Measurements from ENCODE around the gene PLEK.

- TF ChIP-seq DMAP1 (CRISPR knock-in tag; IDR thresholded peaks at IDR 0.05) (no peak), NR2C2 (CRISPR knock-in tag; IDR thresholded peaks at IDR 0.05; ENCODE audit: borderline replicate concordance) (no peak), JUN (CRISPR knock-in tag; IDR thresholded peaks at IDR 0.05) (no peak), USF2 (IDR thresholded peaks at IDR 0.05; ENCODE audit: low read depth, low read length) (no peak), USF2 (CRISPR knock-in tag; IDR thresholded peaks at IDR 0.05; ENCODE audit: borderline replicate concordance) (no peak), GTF2F1 (IDR thresholded peaks at IDR 0.05; ENCODE audit: low read length) (no peak), MAZ (IDR thresholded peaks at IDR 0.05; ENCODE audit: borderline replicate concordance, low read depth, low read length) (no peak), MAZ (CRISPR knock-in tag; IDR thresholded peaks at IDR 0.05; ENCODE audit: low read depth) (no peak), ZNF138 (CRISPR knock-in tag; IDR thresholded peaks at IDR 0.05; ENCODE audit: low read depth) (no peak), POLR2A (IDR thresholded peaks at IDR 0.05; ENCODE audit: insufficient read depth in 1 of 2, low read depth in 2 of 2, low read length in 2 of 2) (no peak), SMARCE1 (IDR thresholded peaks at IDR 0.05; ENCODE audit: borderline replicate concordance) (no peak)
- TF ChIP-seq, protein P1, sequence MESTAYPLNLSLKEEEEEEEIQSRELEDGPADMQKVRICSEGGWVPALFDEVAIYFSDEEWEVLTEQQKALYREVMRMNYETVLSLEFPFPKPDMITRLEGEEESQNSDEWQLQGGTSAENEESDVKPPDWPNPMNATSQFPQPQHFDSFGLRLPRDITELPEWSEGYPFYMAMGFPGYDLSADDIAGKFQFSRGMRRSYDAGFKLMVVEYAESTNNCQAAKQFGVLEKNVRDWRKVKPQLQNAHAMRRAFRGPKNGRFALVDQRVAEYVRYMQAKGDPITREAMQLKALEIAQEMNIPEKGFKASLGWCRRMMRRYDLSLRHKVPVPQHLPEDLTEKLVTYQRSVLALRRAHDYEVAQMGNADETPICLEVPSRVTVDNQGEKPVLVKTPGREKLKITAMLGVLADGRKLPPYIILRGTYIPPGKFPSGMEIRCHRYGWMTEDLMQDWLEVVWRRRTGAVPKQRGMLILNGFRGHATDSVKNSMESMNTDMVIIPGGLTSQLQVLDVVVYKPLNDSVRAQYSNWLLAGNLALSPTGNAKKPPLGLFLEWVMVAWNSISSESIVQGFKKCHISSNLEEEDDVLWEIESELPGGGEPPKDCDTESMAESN (CRISPR knock-in tag; conservative IDR thresholded peaks at IDR 0.05), result no peak
- TF ChIP-seq, protein P2, sequence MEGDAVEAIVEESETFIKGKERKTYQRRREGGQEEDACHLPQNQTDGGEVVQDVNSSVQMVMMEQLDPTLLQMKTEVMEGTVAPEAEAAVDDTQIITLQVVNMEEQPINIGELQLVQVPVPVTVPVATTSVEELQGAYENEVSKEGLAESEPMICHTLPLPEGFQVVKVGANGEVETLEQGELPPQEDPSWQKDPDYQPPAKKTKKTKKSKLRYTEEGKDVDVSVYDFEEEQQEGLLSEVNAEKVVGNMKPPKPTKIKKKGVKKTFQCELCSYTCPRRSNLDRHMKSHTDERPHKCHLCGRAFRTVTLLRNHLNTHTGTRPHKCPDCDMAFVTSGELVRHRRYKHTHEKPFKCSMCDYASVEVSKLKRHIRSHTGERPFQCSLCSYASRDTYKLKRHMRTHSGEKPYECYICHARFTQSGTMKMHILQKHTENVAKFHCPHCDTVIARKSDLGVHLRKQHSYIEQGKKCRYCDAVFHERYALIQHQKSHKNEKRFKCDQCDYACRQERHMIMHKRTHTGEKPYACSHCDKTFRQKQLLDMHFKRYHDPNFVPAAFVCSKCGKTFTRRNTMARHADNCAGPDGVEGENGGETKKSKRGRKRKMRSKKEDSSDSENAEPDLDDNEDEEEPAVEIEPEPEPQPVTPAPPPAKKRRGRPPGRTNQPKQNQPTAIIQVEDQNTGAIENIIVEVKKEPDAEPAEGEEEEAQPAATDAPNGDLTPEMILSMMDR (CRISPR knock-in tag; IDR thresholded peaks at IDR 0.05), result no peak
- TF ChIP-seq, protein P3, sequence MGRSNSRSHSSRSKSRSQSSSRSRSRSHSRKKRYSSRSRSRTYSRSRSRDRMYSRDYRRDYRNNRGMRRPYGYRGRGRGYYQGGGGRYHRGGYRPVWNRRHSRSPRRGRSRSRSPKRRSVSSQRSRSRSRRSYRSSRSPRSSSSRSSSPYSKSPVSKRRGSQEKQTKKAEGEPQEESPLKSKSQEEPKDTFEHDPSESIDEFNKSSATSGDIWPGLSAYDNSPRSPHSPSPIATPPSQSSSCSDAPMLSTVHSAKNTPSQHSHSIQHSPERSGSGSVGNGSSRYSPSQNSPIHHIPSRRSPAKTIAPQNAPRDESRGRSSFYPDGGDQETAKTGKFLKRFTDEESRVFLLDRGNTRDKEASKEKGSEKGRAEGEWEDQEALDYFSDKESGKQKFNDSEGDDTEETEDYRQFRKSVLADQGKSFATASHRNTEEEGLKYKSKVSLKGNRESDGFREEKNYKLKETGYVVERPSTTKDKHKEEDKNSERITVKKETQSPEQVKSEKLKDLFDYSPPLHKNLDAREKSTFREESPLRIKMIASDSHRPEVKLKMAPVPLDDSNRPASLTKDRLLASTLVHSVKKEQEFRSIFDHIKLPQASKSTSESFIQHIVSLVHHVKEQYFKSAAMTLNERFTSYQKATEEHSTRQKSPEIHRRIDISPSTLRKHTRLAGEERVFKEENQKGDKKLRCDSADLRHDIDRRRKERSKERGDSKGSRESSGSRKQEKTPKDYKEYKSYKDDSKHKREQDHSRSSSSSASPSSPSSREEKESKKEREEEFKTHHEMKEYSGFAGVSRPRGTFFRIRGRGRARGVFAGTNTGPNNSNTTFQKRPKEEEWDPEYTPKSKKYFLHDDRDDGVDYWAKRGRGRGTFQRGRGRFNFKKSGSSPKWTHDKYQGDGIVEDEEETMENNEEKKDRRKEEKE (IDR thresholded peaks at IDR 0.05), result no peak
These were observed 7.4 kb downstream of the PLEK start for GRCh38 chr2:68372485-68372884.

Data from HepG2 (cell line).